ENCODE measurements around the gene COL23A1.
A peak's percentile ranks its signal among the peaks of the same experiment; 100 is the strongest.

Gene COL23A1

GRCh38 chr5:178470760-178471025 is 119.5 kb downstream of the COL23A1 start:
- Histone ChIP-seq H3K79me1 (ENCODE audit: low read depth, low read length) (no peaks in the 10 kb centered on the region), H2BK120ac (ENCODE audit: low read depth, low read length) (no peak overlapping the region), H3K4me1 (ENCODE audit: control insufficient read depth in 2 of 2, insufficient read depth in 1 of 2, low read depth in 1 of 2, low read length in 2 of 2) (peaks cover 13 to 21% of the 10 kb centered on the region in 2 donors), H3K9ac (ENCODE audit: low read depth, low read length, poor library complexity) (no peak overlapping the region), H2BK15ac (ENCODE audit: low read length) (peak overlapping the region; percentile 62), H3K4me2 (ENCODE audit: insufficient read depth, low read length, poor library complexity, severe bottlenecking) (no peak overlapping the region), H3K36me3 (replicated peaks in 1 of 2; ENCODE audit: control insufficient read depth in 2 of 2, insufficient read depth in 2 of 2, low read length in 2 of 2) (no peaks in the 10 kb centered on the region), H2AK5ac (ENCODE audit: low read depth, low read length) (no peak overlapping the region), H3K9me3 (replicated peaks in 1 of 2; ENCODE audit: control insufficient read depth in 2 of 2, insufficient read depth in 1 of 2, low read depth in 1 of 2, low read length in 2 of 2) (peaks cover 0 to 11% of the 10 kb centered on the region in 2 donors), H3K4ac (ENCODE audit: low read length) (no peak overlapping the region), H3K27me3 (ENCODE audit: control insufficient read depth in 3 of 3, insufficient read depth in 3 of 3, low read depth in 1 of 3, low read length in 3 of 3) (no peaks in the 10 kb centered on the region), H3K23ac (ENCODE audit: low read depth, low read length, poor library complexity) (no peak overlapping the region), H3K18ac (ENCODE audit: low read length) (no peak overlapping the region), H4K8ac (ENCODE audit: low read depth, low read length) (no peak overlapping the region), H2BK5ac (ENCODE audit: low read length) (no peak overlapping the region), H3K14ac (ENCODE audit: low read length) (no peak overlapping the region), H3K4me3 (ENCODE audit: low read length in 2 of 2) (no peak overlapping the region), H2AFZ (ENCODE audit: low read length) (no peak overlapping the region), H4K91ac (ENCODE audit: low read depth, low read length, poor library complexity) (no peak overlapping the region), H2BK12ac (ENCODE audit: low read length) (no peak overlapping the region), H3K27ac (replicated peaks; ENCODE audit: low read length) (no peak overlapping the region)
- no peak for DNase-seq (ENCODE audit: low spot score)
- no CpG with 5 or more reads among the region's 6 CpGs for WGBS, 2 donors (ENCODE audit: extremely low coverage in 2 of 2, insufficient read length in 2 of 2, insufficient replicate concordance in 1 of 2)

- no peak overlapping the region for H3K27ac ChIP-seq (replicated peaks; ENCODE audit: low read length)
Measured at GRCh38 chr5:178469975-178470759, 120.0 kb downstream of the COL23A1 start.

GRCh38 chr5:178469011-178469974 is 120.9 kb downstream of the COL23A1 start:
- Histone ChIP-seq H2BK15ac (ENCODE audit: low read length) (no peak overlapping the region), H2AK5ac (ENCODE audit: low read depth, low read length) (peak overlapping the region; percentile 60), H2BK12ac (ENCODE audit: low read length) (no peak overlapping the region), H2BK5ac (ENCODE audit: low read length) (no peak overlapping the region), H3K79me1 (ENCODE audit: low read depth, low read length) (no peaks in the 10 kb centered on the region), H3K4me1 (ENCODE audit: control insufficient read depth in 2 of 2, insufficient read depth in 1 of 2, low read depth in 1 of 2, low read length in 2 of 2) (peaks cover 13 to 21% of the 10 kb centered on the region in 2 donors), H3K18ac (ENCODE audit: low read length) (peak overlapping the region; percentile 27), H3K27ac (replicated peaks; ENCODE audit: low read length) (no peak overlapping the region), H3K36me3 (replicated peaks in 1 of 2; ENCODE audit: control insufficient read depth in 2 of 2, insufficient read depth in 2 of 2, low read length in 2 of 2) (no peaks in the 10 kb centered on the region), H3K4me3 (ENCODE audit: low read length in 2 of 2) (no peak overlapping the region), H2BK120ac (ENCODE audit: low read depth, low read length) (no peak overlapping the region), H3K23ac (ENCODE audit: low read depth, low read length, poor library complexity) (peak overlapping the region; percentile 25), H4K8ac (ENCODE audit: low read depth, low read length) (no peak overlapping the region), H3K9me3 (replicated peaks in 1 of 2; ENCODE audit: control insufficient read depth in 2 of 2, insufficient read depth in 1 of 2, low read depth in 1 of 2, low read length in 2 of 2) (peaks cover 0 to 1% of the 10 kb centered on the region in 2 donors), H3K14ac (ENCODE audit: low read length) (no peak overlapping the region), H3K9ac (ENCODE audit: low read depth, low read length, poor library complexity) (no peak overlapping the region), H3K4me2 (ENCODE audit: insufficient read depth, low read length, poor library complexity, severe bottlenecking) (no peak overlapping the region), H4K91ac (ENCODE audit: low read depth, low read length, poor library complexity) (no peak overlapping the region), H3K27me3 (ENCODE audit: control insufficient read depth in 3 of 3, insufficient read depth in 3 of 3, low read depth in 1 of 3, low read length in 3 of 3) (no peaks in the 10 kb centered on the region), H3K4ac (ENCODE audit: low read length) (no peak overlapping the region), H2AFZ (ENCODE audit: low read length) (no peak overlapping the region)
- DNase-seq (ENCODE audit: low spot score), result no peak
- WGBS, 2 donors (ENCODE audit: extremely low coverage in 2 of 2, insufficient read length in 2 of 2, insufficient replicate concordance in 1 of 2), result no CpG with 5 or more reads among the region's 28 CpGs

More at GRCh38 chr5:178469975-178470759, 120.0 kb downstream of the COL23A1 start:
- Histone ChIP-seq H3K36me3 (replicated peaks in 1 of 2; ENCODE audit: control insufficient read depth in 2 of 2, insufficient read depth in 2 of 2, low read length in 2 of 2) (no peaks in the 10 kb centered on the region), H2BK5ac (ENCODE audit: low read length) (no peak overlapping the region), H3K4ac (ENCODE audit: low read length) (no peak overlapping the region), H3K79me1 (ENCODE audit: low read depth, low read length) (no peaks in the 10 kb centered on the region), H3K4me3 (ENCODE audit: low read length in 2 of 2) (no peak overlapping the region), H3K18ac (ENCODE audit: low read length) (peak overlapping the region; percentile 16), H3K9ac (ENCODE audit: low read depth, low read length, poor library complexity) (no peak overlapping the region), H3K14ac (ENCODE audit: low read length) (no peak overlapping the region), H2AK5ac (ENCODE audit: low read depth, low read length) (peak overlapping the region; percentile 34), H3K9me3 (replicated peaks in 1 of 2; ENCODE audit: control insufficient read depth in 2 of 2, insufficient read depth in 1 of 2, low read depth in 1 of 2, low read length in 2 of 2) (peaks cover 0 to 6% of the 10 kb centered on the region in 2 donors), H2AFZ (ENCODE audit: low read length) (no peak overlapping the region), H3K4me2 (ENCODE audit: insufficient read depth, low read length, poor library complexity, severe bottlenecking) (no peak overlapping the region), H3K4me1 (ENCODE audit: control insufficient read depth in 2 of 2, insufficient read depth in 1 of 2, low read depth in 1 of 2, low read length in 2 of 2) (peaks cover 13 to 21% of the 10 kb centered on the region in 2 donors), H4K91ac (ENCODE audit: low read depth, low read length, poor library complexity) (no peak overlapping the region), H3K23ac (ENCODE audit: low read depth, low read length, poor library complexity) (no peak overlapping the region), H2BK12ac (ENCODE audit: low read length) (peak overlapping the region; percentile 18), H4K8ac (ENCODE audit: low read depth, low read length) (no peak overlapping the region), H2BK15ac (ENCODE audit: low read length) (peak overlapping the region; percentile 62), H3K27me3 (ENCODE audit: control insufficient read depth in 3 of 3, insufficient read depth in 3 of 3, low read depth in 1 of 3, low read length in 3 of 3) (no peaks in the 10 kb centered on the region), H2BK120ac (ENCODE audit: low read depth, low read length) (no peak overlapping the region)
- no peak for DNase-seq (ENCODE audit: low spot score)
- WGBS, 2 donors (ENCODE audit: extremely low coverage in 2 of 2, insufficient read length in 2 of 2, insufficient replicate concordance in 1 of 2), result no CpG with 5 or more reads among the region's 18 CpGs

DNA sequence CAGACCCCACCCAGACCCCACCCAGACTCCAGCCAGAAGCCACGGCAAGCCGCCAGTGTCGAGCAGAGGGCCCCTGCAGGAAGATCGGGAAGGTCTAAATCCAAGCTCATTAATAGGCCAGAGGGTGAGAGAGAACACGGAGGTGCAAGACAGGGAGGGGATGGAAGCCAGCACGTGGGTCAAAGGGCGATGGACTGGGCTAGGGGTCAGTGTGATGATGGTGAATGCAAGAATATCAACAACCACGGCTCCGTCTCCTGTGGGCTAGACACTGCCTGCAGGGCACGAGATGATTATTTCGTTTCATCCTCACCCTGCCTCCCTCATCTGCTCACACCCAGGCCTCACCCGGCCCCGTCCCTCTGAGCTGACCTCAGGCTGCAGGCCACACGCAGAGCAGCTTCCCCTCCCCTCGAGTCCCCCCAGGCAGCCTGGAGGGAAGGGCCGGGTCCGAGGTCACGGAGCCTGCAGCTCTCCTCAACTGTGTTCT is 122.0 kb downstream of the COL23A1 start:
- H3K9me3 ChIP-seq (replicated peaks in 1 of 2; ENCODE audit: control insufficient read depth in 2 of 2, insufficient read depth in 1 of 2, low read depth in 1 of 2, low read length in 2 of 2), result peaks cover 0 to 3% of the 10 kb centered on the region in 2 donors
- no peak overlapping the region for H4K8ac ChIP-seq (ENCODE audit: low read depth, low read length)
- H2BK15ac ChIP-seq (ENCODE audit: low read length), result no peak overlapping the region
- no peak overlapping the region for H3K4me3 ChIP-seq (ENCODE audit: low read length in 2 of 2)
- H3K79me1 ChIP-seq (ENCODE audit: low read depth, low read length), result no peaks in the 10 kb centered on the region
- peak overlapping the region; percentile 89 for H3K23ac ChIP-seq (ENCODE audit: low read depth, low read length, poor library complexity)
- peaks cover 13 to 20% of the 10 kb centered on the region in 2 donors for H3K4me1 ChIP-seq (ENCODE audit: control insufficient read depth in 2 of 2, insufficient read depth in 1 of 2, low read depth in 1 of 2, low read length in 2 of 2)
- H3K4me2 ChIP-seq (ENCODE audit: insufficient read depth, low read length, poor library complexity, severe bottlenecking), result no peak overlapping the region
- no peak overlapping the region for H2BK120ac ChIP-seq (ENCODE audit: low read depth, low read length)
- no CpG with 5 or more reads among the region's 18 CpGs for WGBS, 2 donors (ENCODE audit: extremely low coverage in 2 of 2, insufficient read length in 2 of 2, insufficient replicate concordance in 1 of 2)
- H3K4ac ChIP-seq (ENCODE audit: low read length), result no peak overlapping the region
- H3K9ac ChIP-seq (ENCODE audit: low read depth, low read length, poor library complexity), result no peak overlapping the region
- H3K27me3 ChIP-seq (ENCODE audit: control insufficient read depth in 3 of 3, insufficient read depth in 3 of 3, low read depth in 1 of 3, low read length in 3 of 3), result no peaks in the 10 kb centered on the region
- no peak overlapping the region for H2BK5ac ChIP-seq (ENCODE audit: low read length)
- no peaks in the 10 kb centered on the region for H3K36me3 ChIP-seq (replicated peaks in 1 of 2; ENCODE audit: control insufficient read depth in 2 of 2, insufficient read depth in 2 of 2, low read length in 2 of 2)
- no peak overlapping the region for H2AK5ac ChIP-seq (ENCODE audit: low read depth, low read length)
- peak overlapping the region; percentile 83 for H3K18ac ChIP-seq (ENCODE audit: low read length)
- H3K27ac ChIP-seq (replicated peaks; ENCODE audit: low read length), result no peak overlapping the region
- peak overlapping the region; percentile 76 for H3K14ac ChIP-seq (ENCODE audit: low read length)
- no peak overlapping the region for H4K91ac ChIP-seq (ENCODE audit: low read depth, low read length, poor library complexity)
- DNase-seq (ENCODE audit: low spot score), result no peak
- H2BK12ac ChIP-seq (ENCODE audit: low read length), result no peak overlapping the region
- H2AFZ ChIP-seq (ENCODE audit: low read length), result peak overlapping the region; percentile 66

Measured in neuronal stem cell (in vitro differentiated cells).